LNCaP clone FGC (cell line): ENCODE results near the gene SLC35A3.

Experiments used
- DNase-seq: peaks from one replicate; pipeline ENCODE4 v3.0.0-alpha.2; 2011; ENCODE audit warnings: low read depth
- H3K4me3 ChIP-seq: 2 replicates; pipeline ENCODE4 v1.5.1; 2011; ENCODE audit warnings: mild to moderate bottlenecking, low read depth, low read length, control low read depth
- CTCF ChIP-seq: IDR thresholded peaks from 2 replicates; pipeline ENCODE4 v1.5.1; 2012; ENCODE audit warnings: mild to moderate bottlenecking; ENCODE audit not compliant: control insufficient read depth, insufficient read depth; ENCODE audit errors: extremely low read depth

SLC35A3 gene

DNA sequence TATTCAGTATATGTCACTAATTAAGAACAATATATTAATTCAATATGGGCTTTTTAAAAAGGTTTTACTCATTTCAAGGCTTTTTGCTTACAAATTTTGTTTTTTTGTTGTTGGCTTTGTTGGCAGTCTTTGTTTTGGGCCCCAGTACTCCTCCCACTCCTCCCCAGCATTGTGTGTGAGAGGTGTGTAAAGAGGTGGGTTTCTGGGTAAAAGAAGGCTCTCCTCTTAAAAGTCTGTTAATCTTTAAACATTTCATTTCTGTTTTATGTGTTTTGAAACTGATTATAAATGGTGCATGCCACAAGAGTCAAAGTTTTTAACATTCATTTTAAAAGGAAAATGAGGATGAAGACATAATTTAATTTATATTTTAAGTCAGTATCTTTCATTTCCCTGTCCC, 83.3 kb downstream of the SLC35A3 start:
- TF ChIP-seq CTCF, result no peak
- DNase-seq, result no peak
- H3K4me3 ChIP-seq, result no peak overlapping the region

GRCh38 chr1:100053727-100054126, 83.9 kb downstream of the SLC35A3 start:
- no peak for DNase-seq
- no peak overlapping the region for H3K4me3 ChIP-seq
- no peak for TF ChIP-seq CTCF

- TF ChIP-seq CTCF, result no peak
- no peak overlapping the region for H3K4me3 ChIP-seq
- DNase-seq, result no peak
Measured at GRCh38 chr1:100061681-100062080, 91.9 kb downstream of the SLC35A3 start.

DNA sequence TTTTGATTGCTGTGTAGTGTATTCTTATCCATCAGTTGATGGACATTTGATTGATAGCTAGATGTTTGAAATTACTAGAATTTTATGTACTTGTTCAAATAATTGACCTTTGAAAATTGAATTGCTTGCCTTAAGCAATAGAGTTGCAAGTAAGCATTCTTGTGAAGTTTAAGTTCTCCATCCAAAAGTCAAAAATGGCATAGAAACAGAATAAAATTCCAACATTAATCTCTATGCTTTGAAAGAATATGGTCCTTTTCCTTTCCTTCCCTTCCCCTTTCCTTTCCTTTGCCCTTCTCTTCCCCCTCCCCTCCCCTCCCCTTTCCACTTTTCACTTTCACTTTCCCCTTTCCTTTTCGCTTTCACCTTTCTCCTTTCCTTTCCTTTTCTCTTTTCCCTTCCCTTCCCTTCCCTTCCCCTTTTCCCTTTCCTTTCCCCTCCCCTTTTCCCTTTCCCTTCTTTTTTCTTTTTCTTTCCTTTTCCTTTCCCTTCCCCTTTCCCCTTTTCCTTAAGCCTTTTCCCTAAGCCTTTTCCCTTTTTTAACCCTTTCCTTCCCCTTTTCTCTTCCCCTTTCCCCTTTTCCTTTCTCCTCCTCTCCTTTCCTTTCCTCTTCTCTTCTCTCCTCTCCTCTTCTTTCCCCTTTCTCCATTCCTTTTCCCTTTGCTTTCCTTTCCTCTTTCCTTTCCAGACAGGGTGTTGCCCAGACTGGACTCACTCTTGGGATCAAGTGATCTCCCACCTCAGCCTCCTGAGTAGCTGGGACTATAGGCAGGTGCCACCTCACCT, 95.6 kb downstream of the SLC35A3 start:
- no peak overlapping the region for H3K4me3 ChIP-seq
- TF ChIP-seq CTCF, result no peak
- no peak for DNase-seq

- TF ChIP-seq CTCF, result no peak
- no peak for DNase-seq
- no peak overlapping the region for H3K4me3 ChIP-seq
Measured at GRCh38 chr1:100065969-100066227, 96.1 kb downstream of the SLC35A3 start.

DNA sequence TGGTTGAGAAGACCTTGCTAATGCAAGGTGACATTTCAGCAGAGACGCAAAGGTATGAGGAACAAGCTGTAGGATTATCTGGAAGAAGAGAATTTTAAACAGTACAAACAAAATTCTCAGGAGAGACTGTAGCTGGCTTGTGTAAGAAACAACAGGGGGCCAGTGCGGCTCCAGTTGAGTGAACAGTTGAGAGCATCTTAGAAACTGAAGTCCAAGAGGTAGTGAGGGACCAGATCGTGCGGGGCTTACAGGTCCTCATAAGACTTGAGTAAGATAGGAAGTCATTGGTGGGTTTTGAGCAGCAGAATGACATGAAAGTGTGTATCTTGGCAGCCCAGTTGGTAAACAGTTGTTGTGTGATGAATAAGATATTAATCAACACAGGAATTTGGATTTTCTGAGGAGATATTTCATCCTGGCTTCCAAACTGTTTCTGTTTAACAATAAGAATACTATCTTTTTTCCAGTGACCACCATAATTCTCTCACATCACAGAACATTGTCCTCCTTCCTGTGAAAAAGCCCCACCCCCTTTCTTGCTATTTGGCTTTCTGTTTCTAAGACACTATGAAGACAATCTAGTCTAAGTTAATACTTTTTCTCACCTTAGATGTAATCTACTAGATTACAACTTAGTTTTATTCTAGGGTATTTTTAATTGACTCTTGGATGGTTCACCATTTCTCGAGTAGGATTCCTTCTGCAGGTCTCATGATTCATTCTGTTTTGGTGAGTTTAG, 100.6 kb downstream of the SLC35A3 start:
- H3K4me3 ChIP-seq, result no peak overlapping the region
- no peak for TF ChIP-seq CTCF
- DNase-seq, result no peak

GRCh38 chr1:100073531-100073930, 103.7 kb downstream of the SLC35A3 start:
- H3K4me3 ChIP-seq, result no peak overlapping the region
- DNase-seq, result no peak
- no peak for TF ChIP-seq CTCF
